ENCODE measurements around the gene GLRX3.
"Not testable (repeated sequence)": the region's sequence is repeated elsewhere in the genome, so short reads cannot be mapped to it uniquely, and the experiment has no call there.

The GLRX3 gene

GRCh38 chr10:130136226-130137089, at the start of gene GLRX3:
GLRX3 (plus strand) TSS chr10:130136391; CDS start chr10:130136421, 30 bp downstream.
- DNase-seq (ENCODE audit: low spot score), result peak; percentile 96

- not testable (repeated sequence) for DNase-seq (ENCODE audit: low spot score)
Measured at GRCh38 chr10:130090565-130090964, 45.6 kb upstream of the GLRX3 start.

- no peak for DNase-seq (ENCODE audit: low spot score)
Measured at GRCh38 chr10:130099344-130099743, 36.8 kb upstream of the GLRX3 start.

- no peak for DNase-seq (ENCODE audit: low spot score)
Measured at GRCh38 chr10:130105724-130106123, 30.5 kb upstream of the GLRX3 start.

GRCh38 chr10:130108146-130108545, 28.0 kb upstream of the GLRX3 start:
- not testable (repeated sequence) for DNase-seq (ENCODE audit: low spot score)

- DNase-seq (ENCODE audit: low spot score), result no peak
Measured at GRCh38 chr10:130108934-130109604, 27.1 kb upstream of the GLRX3 start.

- DNase-seq (ENCODE audit: low spot score), result peak; percentile 84
Measured at GRCh38 chr10:130109796-130110245, 26.4 kb upstream of the GLRX3 start.

- DNase-seq (ENCODE audit: low spot score), result peak; percentile 99
Measured at GRCh38 chr10:130110246-130111112, 25.7 kb upstream of the GLRX3 start, which contains the start of gene C10orf143. C10orf143 (minus strand) TSS chr10:130110830; CDS start chr10:130110772, 58 bp downstream.

GRCh38 chr10:130111113-130111851, 24.9 kb upstream of the GLRX3 start:
- peak; percentile 95 for DNase-seq (ENCODE audit: low spot score)

GRCh38 chr10:130111852-130112180, 24.4 kb upstream of the GLRX3 start:
- no peak for DNase-seq (ENCODE audit: low spot score)

GRCh38 chr10:130112821-130113220, 23.4 kb upstream of the GLRX3 start:
- DNase-seq (ENCODE audit: low spot score), result no peak

- DNase-seq (ENCODE audit: low spot score), result not testable (repeated sequence)
Measured at GRCh38 chr10:130116942-130117341, 19.2 kb upstream of the GLRX3 start.

GRCh38 chr10:130117535-130117934, 18.7 kb upstream of the GLRX3 start:
- DNase-seq (ENCODE audit: low spot score), result not testable (repeated sequence)

GRCh38 chr10:130121486-130122079, 14.6 kb upstream of the GLRX3 start:
- no peak for DNase-seq (ENCODE audit: low spot score)

GRCh38 chr10:130127364-130128061, 8.7 kb upstream of the GLRX3 start:
- peak; percentile 90 for DNase-seq (ENCODE audit: low spot score)

- no peak for DNase-seq (ENCODE audit: low spot score)
Measured at GRCh38 chr10:130128062-130128781, 8.0 kb upstream of the GLRX3 start.

- DNase-seq (ENCODE audit: low spot score), result no peak
Measured at GRCh38 chr10:130128922-130129321, 7.3 kb upstream of the GLRX3 start.

GRCh38 chr10:130135676-130136225, 440 bp upstream of the GLRX3 start:
- no peak for DNase-seq (ENCODE audit: low spot score)

- peak; percentile 64 for DNase-seq (ENCODE audit: low spot score)
Measured at GRCh38 chr10:130137090-130137448, 878 bp downstream of the GLRX3 start.
